ENCODE measurements around the gene CD177.
"Not testable (repeated sequence)": the region's sequence is repeated elsewhere in the genome, so short reads cannot be mapped to it uniquely, and the experiment has no call there.

The CD177 gene

GRCh38 chr19:43332058-43332922 is 21.2 kb upstream of the CD177 start:
- no peak for DNase-seq (ENCODE audit: low read depth in 2 of 2)

- DNase-seq (ENCODE audit: low read depth in 2 of 2) = not testable (repeated sequence)
Measured at GRCh38 chr19:43336508-43336907, 17.0 kb upstream of the CD177 start.

GRCh38 chr19:43337737-43338136 is 15.7 kb upstream of the CD177 start:
- no peak for DNase-seq (ENCODE audit: low read depth in 2 of 2)

- DNase-seq (ENCODE audit: low read depth in 2 of 2) = no peak
Measured at GRCh38 chr19:43338530-43338929, 15.0 kb upstream of the CD177 start.

- not testable (repeated sequence) for DNase-seq (ENCODE audit: low read depth in 2 of 2)
Measured at GRCh38 chr19:43339243-43339930, 14.1 kb upstream of the CD177 start.

- not testable (repeated sequence) for DNase-seq (ENCODE audit: low read depth in 2 of 2)
Measured at GRCh38 chr19:43340101-43340500, 13.4 kb upstream of the CD177 start.

- DNase-seq (ENCODE audit: low read depth in 2 of 2) = not testable (repeated sequence)
Measured at GRCh38 chr19:43341098-43341497, 12.4 kb upstream of the CD177 start.

- DNase-seq (ENCODE audit: low read depth in 2 of 2) = not testable (repeated sequence)
Measured at GRCh38 chr19:43342104-43342503, 11.4 kb upstream of the CD177 start.

- DNase-seq (ENCODE audit: low read depth in 2 of 2) = not testable (repeated sequence)
Measured at GRCh38 chr19:43344347-43344925, 9.1 kb upstream of the CD177 start.

GRCh38 chr19:43349813-43350212 is 3.7 kb upstream of the CD177 start:
- DNase-seq (ENCODE audit: low read depth in 2 of 2) = not testable (repeated sequence)

GRCh38 chr19:43351998-43352746 is 1.3 kb upstream of the CD177 start:
- no peak for DNase-seq (ENCODE audit: low read depth in 2 of 2)

- DNase-seq (ENCODE audit: low read depth in 2 of 2) = no peak
Measured at GRCh38 chr19:43354305-43354627, 780 bp downstream of the CD177 start.

GRCh38 chr19:43356749-43357148 is 3.3 kb downstream of the CD177 start:
- not testable (repeated sequence) for DNase-seq (ENCODE audit: low read depth in 2 of 2)

GRCh38 chr19:43362179-43362578 is 8.7 kb downstream of the CD177 start:
- no peak for DNase-seq (ENCODE audit: low read depth in 2 of 2)

GRCh38 chr19:43362745-43363144 is 9.3 kb downstream of the CD177 start:
- no peak for DNase-seq (ENCODE audit: low read depth in 2 of 2)

GRCh38 chr19:43365677-43366076 is 12.2 kb downstream of the CD177 start:
- DNase-seq (ENCODE audit: low read depth in 2 of 2) = not testable (repeated sequence)

GRCh38 chr19:43367822-43368221 is 14.3 kb downstream of the CD177 start:
- no peak for DNase-seq (ENCODE audit: low read depth in 2 of 2)

- not testable (repeated sequence) for DNase-seq (ENCODE audit: low read depth in 2 of 2)
Measured at GRCh38 chr19:43368897-43369296, 15.4 kb downstream of the CD177 start.

GRCh38 chr19:43371909-43372308 is 18.4 kb downstream of the CD177 start:
- DNase-seq (ENCODE audit: low read depth in 2 of 2) = no peak

GRCh38 chr19:43372462-43372861 is 19.0 kb downstream of the CD177 start:
- DNase-seq (ENCODE audit: low read depth in 2 of 2) = no peak

GRCh38 chr19:43377624-43378023 is 24.1 kb downstream of the CD177 start:
- not testable (repeated sequence) for DNase-seq (ENCODE audit: low read depth in 2 of 2)

- no peak for DNase-seq (ENCODE audit: low read depth in 2 of 2)
Measured at GRCh38 chr19:43380008-43380407, 26.5 kb downstream of the CD177 start.

Measured in stimulated activated CD8-positive, alpha-beta memory T cell treated with anti-CD3 and anti-CD28 coated beads, Interleukin-7, amount 100 ng/mL, for 4 hours (primary cell).